ENCODE results near the gene PDILT.

GRCh38 chr16:20401066-20401465, 3.5 kb downstream of the PDILT start:
- TF ChIP-seq, protein P1, sequence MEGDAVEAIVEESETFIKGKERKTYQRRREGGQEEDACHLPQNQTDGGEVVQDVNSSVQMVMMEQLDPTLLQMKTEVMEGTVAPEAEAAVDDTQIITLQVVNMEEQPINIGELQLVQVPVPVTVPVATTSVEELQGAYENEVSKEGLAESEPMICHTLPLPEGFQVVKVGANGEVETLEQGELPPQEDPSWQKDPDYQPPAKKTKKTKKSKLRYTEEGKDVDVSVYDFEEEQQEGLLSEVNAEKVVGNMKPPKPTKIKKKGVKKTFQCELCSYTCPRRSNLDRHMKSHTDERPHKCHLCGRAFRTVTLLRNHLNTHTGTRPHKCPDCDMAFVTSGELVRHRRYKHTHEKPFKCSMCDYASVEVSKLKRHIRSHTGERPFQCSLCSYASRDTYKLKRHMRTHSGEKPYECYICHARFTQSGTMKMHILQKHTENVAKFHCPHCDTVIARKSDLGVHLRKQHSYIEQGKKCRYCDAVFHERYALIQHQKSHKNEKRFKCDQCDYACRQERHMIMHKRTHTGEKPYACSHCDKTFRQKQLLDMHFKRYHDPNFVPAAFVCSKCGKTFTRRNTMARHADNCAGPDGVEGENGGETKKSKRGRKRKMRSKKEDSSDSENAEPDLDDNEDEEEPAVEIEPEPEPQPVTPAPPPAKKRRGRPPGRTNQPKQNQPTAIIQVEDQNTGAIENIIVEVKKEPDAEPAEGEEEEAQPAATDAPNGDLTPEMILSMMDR (IDR thresholded peaks at IDR 0.05): no peak
- no peak for TF ChIP-seq POLR2A (IDR thresholded peaks at IDR 0.05)

Measured in adrenal gland (tissue), 5 donors.